GM18861 (cell line): ENCODE data around the gene CENPL.
"Not testable (repeated sequence)": the region's sequence is repeated elsewhere in the genome, so short reads cannot be mapped to it uniquely, and the experiment has no call there.

ENCODE experiments used
- ATAC-seq: cut with Tn5 transposase; IDR thresholded peaks from one replicate; pipeline ENCODE4 v1.9.1; 2021; ENCODE audit not compliant: unreplicated experiment

CENPL gene, protein sequence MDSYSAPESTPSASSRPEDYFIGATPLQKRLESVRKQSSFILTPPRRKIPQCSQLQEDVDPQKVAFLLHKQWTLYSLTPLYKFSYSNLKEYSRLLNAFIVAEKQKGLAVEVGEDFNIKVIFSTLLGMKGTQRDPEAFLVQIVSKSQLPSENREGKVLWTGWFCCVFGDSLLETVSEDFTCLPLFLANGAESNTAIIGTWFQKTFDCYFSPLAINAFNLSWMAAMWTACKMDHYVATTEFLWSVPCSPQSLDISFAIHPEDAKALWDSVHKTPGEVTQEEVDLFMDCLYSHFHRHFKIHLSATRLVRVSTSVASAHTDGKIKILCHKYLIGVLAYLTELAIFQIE

DNA sequence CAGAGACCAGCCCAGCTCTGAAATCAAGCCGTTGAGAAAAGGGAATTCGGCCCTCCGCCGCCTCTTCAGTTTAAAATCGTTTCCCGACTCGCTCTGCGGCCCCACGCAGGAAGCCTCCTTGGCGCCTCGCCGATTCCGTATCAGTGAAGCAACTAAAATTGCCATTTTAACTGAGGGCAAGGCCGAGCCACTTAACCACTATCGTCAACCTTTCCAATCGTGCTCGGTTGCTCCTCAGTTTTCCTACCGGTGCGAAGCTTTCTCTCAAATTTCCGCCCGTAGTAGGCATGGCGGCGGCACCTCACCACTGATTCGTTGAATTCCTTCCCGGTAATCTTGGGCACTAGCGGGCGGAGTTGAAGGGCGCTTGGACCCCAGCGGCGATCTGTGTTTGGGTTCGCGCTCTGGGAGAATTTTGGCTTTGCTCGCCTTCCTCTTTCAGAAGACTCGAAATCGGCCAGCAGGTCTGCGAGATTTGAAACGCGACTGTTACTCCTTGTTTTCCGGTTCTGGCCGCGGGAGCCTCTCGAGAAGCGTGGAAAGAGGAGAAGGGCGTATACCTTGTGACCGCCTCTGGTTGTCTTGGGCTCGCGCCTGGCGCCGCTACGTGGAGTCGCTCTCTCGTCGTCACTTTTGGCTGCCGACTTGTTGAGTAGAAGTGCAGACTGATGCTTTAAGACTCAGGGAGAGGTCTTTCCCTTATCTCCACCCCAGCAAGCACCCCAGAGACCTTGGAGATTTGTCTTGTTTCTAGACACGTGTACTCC is at the start of gene CENPL, which contains the start of gene DARS2:
TSS of gene CENPL (minus strand) at position 569 of the 767 bp plus-strand sequence. CDS start 13,584 bp downstream, outside the sequence.
TSS of gene DARS2 (plus strand) at position 359 of the 767 bp plus-strand sequence. CDS start 557 bp downstream, outside the sequence.
- peak; percentile 80 for ATAC-seq

DNA sequence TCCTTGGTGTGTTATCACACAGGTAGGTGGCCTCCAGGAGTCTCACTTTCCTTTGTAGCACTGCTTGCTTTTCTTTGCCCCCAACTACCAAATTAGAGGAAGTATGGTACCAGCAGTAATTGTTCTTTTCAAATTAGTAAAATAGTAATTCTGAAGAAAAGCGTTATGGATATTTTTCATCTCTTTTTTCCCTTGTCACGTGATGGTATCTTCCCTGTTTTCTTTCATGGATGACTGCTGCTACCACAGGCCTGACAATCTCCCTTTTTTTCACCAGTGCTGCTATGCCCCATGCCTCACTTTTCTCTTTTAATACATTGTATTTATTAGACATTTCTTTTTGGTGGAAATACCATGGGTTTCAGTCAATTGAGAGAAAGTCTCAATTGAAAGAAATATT is 46.8 kb upstream of the CENPL start:
- no peak for ATAC-seq

DNA sequence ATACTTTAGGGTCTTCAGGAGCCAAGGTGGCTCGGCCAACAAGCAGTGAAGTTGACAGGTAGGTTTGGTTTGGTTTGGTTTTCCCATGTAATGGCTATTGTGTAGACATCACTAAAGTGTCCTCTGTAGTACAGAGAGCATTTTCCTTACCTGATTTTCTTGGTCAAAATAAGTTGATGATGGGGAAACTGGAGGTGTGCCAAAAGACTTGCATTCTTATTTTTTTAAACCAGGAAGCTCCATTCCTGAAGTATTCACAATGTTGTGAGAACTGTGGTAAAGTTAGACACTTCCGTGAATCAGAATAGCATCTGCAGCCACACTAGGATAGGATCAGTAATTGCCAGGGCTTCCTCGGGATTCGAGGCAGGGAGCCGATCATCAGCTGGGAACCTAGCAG is 46.4 kb upstream of the CENPL start:
- no peak for ATAC-seq

DNA sequence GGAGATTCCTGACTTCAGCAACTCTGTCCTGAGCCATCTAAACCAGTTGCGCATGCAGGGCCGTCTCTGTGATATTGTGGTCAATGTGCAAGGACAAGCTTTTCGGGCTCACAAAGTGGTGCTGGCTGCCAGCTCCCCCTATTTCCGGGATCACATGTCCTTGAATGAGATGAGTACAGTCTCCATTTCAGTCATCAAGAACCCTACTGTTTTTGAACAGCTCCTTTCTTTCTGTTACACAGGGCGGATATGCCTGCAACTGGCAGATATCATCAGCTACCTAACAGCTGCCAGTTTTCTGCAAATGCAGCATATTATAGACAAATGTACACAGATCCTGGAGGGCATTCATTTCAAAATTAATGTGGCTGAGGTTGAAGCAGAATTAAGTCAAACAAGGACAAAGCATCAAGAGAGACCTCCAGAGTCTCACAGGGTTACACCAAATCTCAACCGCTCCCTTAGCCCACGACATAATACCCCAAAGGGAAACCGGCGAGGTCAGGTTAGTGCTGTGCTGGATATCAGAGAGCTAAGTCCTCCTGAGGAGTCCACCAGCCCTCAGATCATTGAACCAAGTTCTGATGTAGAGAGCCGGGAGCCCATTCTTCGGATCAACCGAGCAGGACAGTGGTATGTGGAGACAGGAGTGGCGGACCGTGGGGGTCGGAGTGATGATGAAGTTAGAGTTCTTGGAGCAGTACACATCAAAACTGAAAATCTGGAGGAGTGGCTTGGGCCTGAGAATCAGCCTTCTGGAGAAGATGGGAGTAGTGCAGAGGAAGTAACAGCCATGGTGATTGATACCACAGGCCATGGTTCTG is 45.8 kb upstream of the CENPL start:
- peak; percentile 35 for ATAC-seq

DNA sequence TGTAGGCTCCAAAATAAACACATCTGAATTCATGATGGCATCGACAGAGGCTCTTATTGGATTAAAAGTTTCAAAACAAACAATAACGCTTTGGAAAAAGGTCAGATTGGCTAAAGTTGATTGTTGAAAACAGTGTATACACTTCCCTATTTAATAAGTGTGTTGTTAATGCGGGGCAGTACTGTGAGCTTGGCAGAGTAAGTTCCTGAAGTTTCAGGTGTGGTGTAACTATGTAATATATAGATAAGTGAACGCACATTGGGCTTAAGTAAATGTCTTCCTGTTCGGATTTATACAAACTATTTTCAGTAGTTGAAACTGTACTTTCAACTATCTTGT is 44.3 kb upstream of the CENPL start:
- ATAC-seq = no peak

DNA sequence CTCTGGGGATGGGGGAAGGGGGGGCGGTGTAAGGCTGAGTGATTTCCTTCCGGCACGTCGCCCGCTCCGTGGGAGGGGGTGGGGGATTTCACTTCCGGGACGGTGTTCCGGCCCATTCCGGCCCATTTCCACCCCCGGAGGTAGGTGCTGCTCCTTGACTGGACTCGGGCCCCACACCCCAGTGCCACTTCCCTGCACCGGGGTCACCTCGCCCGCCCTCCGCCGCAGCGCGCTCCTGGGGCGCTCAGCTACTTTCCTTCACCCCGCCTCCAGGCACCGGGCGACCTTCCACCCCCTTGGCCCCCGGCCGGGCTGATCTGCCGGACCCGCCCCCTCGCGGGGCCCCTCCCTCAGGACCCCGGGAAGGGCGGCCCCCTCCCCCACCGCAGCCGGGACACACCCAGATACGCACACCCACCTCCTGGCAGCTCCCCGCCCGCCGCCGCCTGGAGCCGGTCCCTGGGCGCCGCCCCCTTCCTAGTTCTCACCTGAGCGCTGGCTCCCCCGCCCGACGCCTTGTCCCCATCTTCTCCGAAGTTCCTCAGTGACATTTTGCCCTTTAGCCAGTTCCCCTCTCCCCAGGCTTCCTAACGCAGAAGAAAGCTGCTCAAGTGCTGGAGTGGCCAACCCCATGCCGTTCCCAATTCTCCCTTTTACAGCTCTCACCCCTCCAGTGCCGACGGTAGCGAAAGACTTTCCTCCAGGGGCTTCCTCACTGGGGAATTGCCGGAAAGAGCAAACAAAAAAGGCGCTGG is 43.8 kb upstream of the CENPL start, which contains the start of gene ZBTB37:
TSS of gene ZBTB37 (plus strand) at position 115 of the 755 bp plus-strand sequence. CDS start 1,846 bp downstream, outside the sequence.
- ATAC-seq = peak; percentile 27

DNA sequence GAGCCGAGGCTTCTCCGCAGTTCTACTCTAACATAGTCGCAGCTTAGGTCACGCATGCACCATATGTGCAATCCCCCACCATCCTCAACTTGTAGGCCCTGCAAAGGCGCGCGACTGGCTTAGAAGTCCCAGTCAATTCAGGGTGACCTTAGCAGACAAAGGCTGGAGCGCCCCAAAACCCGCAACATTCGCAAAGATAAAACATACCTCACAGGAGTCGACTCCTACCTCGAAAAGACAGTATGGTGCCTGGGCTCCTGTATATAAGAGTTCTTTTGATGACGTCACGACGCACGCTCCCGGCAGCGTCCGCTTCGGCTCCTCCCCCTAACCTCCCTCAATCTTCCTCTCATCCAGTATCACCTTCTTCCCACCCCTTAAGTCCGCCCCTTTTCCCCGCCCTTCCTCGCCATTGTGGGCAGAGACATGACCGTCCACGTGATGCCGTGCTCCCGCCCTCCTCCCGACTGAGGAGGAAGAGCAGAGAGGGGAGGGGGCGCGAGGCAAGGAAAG is 43.1 kb upstream of the CENPL start, which contains the start of gene GAS5:
TSS of gene GAS5 (minus strand) at position 237 of the 513 bp plus-strand sequence.
- ATAC-seq = peak; percentile 63

DNA sequence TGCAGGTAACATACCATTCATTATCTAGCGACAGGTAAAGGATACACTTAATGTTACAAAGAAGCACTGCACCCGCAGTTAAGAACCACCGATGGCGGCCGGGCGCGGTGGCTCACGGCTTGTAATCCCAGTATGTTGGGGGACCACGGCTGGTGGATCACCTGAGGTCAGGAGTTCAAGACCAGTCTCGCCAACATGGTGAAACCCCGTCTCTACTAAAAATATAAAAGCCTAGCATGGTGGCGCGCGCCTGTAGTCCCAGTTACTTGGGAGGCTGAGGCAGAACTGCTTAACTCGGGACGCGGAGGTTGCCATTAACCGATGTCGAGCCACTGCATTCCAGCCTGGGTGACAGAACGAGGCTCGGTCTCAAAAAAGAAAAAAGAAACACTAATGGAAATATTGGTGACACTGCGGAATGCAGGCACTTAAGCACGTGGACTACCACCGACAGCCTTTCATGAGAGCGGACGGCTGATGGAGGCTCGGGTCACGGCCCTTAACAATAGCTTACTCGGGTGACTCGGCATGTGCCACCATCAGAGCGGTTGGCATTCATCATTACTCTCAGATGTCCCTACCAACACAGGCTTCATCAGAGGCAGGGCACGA is 42.6 kb upstream of the CENPL start:
- no peak for ATAC-seq

DNA sequence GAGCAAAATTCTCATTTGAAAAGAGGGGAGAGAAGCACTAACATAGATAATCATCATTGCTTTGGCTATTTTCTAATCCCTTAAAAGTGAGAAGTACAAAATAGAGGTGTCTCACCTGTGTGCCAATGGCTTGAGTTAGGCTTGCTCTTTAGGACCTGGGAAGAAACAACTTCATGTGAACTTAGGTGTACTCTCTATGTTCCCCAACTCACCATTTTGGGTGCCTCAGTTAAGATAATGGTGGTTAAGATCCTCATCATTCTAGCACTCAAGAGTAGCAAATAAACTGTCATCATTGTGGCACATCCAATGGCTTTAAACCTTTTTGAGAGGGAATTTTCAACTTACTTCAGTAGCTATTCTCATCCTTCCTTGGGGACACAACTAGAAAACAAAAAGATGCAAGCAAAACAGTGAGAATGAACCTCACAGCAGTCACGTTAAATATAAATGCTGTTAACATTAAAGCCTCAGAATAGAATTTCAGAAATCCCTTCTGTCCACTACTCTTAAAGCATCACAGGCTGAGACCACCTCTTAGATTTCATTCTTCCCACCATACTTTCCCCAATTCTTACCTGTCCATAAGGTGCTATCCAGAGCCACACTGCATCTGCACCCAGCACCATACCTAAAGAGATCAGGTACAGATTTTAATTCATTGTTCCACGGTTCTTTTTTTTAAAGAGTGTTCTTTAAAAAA is 41.9 kb upstream of the CENPL start:
- ATAC-seq = no peak

DNA sequence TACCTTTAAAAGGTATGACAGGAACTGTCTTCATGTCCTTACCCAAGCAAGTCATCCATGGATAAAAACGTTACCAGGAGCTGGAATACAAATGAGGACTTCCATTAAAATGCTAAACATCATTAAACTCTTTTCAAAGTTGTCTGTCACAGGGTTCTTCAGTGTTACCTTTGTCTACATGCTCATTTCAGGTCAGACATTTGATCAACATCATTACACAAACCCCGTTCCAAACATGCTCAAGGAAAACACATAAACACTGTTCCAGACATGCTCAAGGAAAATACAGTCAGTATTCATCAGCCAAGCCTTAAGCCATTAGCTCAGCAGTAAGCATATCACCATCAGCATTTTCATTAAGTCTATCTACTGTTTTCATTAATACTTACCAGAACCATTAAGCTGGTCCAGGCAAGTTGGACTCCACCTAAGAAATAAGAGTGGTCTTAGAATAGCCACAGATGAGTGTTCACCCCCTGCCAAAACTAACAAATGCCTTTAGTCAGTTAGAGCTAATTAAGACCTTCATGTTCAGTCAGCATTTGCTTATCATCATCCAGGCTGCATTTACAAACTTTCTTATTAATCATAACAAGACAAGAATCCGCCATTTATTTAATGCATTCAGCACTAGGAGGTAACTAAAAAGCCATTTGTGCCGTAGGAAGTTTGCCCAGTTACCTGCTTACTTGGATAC is 40.9 kb upstream of the CENPL start:
- ATAC-seq = no peak

DNA sequence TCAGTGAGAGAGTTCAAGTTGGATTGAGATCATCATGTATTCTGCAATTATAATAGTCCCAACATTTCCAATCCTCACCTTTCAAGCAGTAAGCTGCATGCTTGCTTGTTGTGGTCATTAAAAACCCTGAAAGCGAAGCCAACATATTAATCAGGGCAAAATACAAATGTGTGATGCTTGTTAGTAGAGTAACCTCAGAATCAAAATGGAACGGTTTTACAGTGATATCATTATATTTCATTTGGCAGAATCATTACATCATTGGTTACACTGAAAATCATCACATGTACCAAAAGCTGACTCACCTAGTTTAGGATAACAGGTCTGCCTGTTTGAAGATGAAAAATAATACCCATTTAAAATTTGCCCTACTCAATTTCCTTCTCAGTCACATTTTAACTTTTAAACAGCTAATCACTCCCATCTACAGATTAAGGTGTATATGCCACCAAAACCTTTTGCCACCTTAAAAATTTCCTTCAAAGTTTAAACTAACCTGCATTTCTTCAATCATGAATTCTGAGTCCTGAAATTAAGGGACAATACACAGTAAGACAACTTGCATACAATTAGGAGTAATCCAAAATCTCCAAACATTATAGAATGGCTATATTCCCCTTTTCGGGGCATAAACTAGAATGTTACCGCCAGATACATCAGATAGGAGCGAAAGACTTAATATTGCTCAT is 39.6 kb upstream of the CENPL start:
- no peak for ATAC-seq

DNA sequence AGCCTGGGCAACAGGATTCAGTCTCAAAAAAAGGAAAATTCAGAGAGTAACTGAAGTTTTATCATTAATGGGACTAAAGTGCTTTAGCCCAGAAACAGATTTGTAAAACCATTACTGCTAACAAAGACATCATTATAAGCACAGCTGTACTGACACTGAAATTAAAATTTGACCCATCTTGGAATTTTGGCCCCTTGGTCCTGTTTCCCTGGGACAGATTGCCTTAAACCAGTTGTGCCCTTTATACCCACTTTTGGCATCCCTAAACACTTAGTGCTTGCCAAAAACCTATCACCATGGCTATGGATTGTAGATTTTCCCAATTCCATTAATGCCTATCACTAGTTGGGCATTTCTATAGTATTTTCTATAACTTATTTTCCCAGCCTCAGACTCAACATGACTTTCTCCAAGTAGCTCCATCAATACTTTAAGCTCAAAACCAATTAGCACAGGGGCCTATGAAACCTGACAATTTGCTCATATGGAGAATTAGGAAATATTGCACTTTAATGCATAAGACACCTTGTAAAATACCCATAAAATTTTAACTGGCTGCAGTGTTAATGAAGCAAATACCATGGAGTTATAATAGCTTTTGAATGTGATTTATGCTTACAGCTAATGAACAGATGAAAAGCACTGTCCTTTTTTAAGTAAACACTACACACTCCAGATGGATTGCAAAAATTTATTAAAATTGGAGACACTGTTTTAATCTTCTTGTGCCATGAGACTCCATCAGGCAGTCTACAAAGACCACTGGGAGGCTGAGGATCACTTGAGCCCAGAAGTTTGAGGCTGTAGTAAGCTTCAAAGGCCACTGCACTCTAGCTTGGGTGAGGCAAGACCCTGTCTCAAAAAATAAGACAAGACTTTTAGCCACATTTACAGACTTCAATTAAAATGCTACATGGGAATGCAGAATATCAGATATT is 38.8 kb upstream of the CENPL start:
- ATAC-seq = no peak

DNA sequence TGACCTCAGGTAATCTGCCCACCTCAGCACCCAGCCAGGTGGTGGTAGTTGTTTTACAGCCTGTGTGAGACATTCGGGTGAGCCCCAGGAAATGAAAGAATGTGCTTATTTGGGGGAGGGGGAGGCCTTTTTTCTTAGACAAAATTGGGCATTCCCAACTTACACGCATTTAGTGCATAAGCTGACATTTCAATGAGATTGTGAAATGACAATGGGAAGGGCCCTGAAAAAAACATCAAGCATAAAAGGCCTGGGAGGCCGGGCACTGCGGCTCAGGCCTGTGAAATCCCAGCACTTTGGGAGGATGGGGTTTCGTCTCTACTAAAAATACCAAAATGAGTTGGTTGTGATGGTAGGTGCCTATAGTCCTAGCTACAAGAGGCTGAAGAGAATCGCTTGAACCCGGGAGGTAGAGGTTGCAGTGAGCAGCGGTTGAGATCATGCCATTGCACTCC is 38.1 kb upstream of the CENPL start:
- no peak for ATAC-seq

DNA sequence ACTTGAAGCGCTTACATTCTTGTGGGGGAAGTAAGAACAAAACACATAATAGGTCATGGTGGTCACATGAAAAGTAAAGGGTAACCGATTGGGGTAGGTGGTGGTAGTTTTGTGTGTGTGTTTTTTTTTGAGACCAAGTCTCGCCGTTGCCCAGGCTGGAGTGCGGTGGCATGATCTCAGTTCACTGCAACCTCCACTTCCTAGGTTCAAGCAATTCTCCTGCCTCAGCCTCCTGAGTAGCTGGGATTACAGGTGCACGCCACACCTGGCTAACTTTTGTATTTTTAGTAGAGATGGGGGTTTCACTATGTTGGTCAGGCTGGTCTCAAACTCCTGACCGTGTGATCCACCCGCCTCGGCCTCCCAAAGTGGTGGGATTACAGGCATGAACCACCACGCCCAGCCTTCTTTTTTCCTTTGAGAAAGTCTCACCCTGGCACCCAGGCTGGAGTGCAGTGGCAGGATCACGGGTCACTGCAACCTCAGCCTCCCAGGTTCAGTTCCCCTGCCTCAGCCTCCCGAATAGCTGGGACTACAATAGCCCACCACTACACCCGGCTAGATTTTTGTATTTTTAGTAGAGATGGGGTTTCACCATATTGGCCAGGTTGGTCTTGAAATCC is 37.6 kb upstream of the CENPL start:
- ATAC-seq = not testable (repeated sequence)

DNA sequence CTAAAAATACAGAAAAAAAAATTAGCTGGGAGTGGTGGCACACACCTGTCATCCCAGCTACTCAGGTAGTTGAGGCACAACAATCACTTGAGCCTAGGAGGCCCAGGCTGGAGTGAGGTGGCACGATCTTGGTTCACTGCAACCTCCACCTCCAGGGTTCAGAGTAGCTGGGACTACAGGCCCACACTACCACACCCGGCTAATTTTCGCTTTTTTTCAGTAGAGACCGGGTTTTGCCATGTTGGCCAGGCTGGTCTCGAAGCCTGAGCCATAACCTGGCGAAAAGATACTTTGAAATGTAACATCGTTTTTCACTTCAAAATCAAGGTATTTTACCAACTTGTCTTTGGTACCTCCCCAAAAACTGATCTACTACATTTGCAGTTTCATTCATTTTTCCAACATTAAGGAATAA is 37.1 kb upstream of the CENPL start:
- ATAC-seq = no peak

DNA sequence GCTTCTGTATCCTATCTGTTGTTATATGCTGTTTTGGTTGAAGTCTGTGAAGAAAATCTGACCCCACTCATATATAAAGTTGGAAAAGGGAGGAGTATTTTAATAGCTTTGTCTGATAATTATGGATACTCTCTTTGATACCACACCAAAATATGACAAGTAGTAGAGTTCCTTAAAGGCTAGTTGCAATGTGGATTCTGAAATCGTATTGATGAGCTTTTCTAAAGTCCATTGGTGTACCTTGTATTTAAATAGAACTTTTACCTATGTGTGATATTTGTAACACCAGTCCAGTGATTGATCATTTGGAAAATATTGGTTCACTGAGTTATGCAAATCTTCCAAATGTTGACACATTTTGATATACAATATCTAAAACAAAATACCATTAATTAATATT is 35.4 kb upstream of the CENPL start:
- ATAC-seq = no peak
